Stimulated activated CD8-positive, alpha-beta memory T cell treated with anti-CD3 and anti-CD28 coated beads, Interleukin-15, amount 100 ng/mL, for 24 hours (primary cell): ENCODE measurements around the gene CLEC4E.
"Not testable (repeated sequence)": the region's sequence is repeated elsewhere in the genome, so short reads cannot be mapped to it uniquely, and the experiment has no call there.

Experiments
- DNase-seq: peaks from one replicate; pipeline ENCODE4 v3.0.0-alpha.2; 2020; ENCODE audit warnings: low read depth

CLEC4E gene

GRCh38 chr12:8537820-8538219 lies 2.9 kb downstream of the CLEC4E start:
- not testable (repeated sequence) for DNase-seq

DNA sequence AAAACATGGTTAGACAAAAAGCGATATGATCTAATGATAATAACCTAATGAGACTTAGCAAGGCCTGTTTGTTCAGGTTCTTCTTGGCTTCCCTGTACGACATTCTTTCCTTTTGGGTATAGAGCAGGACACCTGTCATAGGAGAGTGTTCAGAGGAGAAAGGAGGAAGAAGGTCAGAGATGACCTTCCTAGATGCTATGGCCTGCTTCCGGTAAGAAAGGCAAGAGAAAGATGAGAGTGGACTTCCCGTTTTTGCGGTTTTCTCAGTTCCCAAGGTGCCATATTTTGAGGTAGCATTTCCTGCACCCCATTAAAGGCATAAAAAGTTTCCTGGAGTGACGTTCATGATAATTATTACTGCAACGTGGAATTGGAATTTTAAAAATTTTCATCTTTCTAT lies 8.7 kb downstream of the CLEC4E start:
- no peak for DNase-seq

GRCh38 chr12:8527250-8528130 lies 13.2 kb downstream of the CLEC4E start:
- DNase-seq, result no peak

DNA sequence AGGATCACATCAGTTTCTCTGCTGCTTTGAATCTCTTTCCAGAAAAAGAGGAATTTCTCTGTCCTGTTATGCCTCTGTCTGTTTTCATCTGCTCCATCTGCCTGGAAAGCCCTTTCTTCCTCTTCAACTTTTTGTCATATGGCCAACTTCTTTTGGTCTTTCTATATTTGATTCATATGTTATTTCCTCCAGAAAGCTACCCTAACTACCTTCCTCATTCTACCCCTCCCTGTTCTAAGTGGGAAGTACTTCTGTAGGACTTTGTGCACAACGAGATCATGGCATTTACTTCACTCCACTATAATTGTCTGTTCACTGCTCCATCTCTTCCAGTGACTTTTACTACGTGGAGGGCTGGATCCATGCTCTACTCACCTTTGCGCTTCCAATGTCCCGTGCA lies 21.5 kb downstream of the CLEC4E start:
- no peak for DNase-seq

- DNase-seq, result no peak
Observed at GRCh38 chr12:8517971-8518370, 22.7 kb downstream of the CLEC4E start.

- no peak for DNase-seq
Observed at GRCh38 chr12:8513256-8513655, 27.4 kb downstream of the CLEC4E start, which contains the start of gene CLEC4D. TSS of gene CLEC4D (plus strand) at chr12:8513503. CDS start at chr12:8513733, 230 bp downstream.

- DNase-seq, result no peak
Observed at GRCh38 chr12:8508910-8509841, 31.5 kb downstream of the CLEC4E start.

DNA sequence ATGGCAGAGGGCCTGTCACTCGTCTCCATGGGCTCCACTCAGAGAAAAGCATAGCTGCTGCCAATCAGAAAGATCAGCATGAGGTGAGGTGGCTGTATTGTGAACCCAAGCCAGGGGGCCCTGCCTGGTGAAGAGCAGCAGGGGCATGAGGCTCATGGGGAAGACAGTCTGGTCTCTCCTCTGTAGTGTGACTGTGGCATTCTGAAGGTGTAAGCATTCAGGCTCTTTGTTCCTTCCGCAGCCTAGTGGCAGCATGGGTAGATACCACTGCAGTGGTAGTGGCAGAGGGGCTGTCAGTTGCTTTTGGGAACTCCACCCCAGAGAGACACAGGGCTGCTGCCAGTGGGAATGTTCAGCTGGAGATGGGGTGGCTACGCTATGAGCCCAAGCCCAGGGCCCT lies 32.5 kb downstream of the CLEC4E start:
- DNase-seq, result no peak

DNA sequence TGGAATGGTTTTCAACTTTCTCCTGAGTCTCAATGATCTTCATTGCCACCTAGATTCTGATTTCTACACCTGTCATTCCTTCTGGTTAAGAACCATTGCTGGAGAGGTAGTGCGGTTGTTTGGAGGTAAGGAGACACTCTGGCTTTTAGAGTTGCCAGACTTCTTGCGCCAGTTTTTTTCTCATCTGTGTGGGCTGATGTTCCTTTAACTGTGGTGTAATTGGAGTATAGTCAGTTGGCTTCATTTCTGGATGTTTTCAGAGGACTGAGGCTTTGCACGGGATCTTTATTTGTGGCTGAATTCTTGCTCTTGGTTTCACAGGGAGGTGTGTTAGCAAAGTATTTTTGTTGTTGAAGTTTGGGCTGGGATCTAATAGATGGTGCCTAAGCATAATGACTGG lies 33.1 kb downstream of the CLEC4E start:
- DNase-seq, result no peak

- no peak for DNase-seq
Observed at GRCh38 chr12:8504351-8504750, 36.4 kb downstream of the CLEC4E start.

- no peak for DNase-seq
Observed at GRCh38 chr12:8501720-8502119, 39.0 kb downstream of the CLEC4E start.

- DNase-seq, result no peak
Observed at GRCh38 chr12:8499616-8500015, 41.1 kb downstream of the CLEC4E start.

DNA sequence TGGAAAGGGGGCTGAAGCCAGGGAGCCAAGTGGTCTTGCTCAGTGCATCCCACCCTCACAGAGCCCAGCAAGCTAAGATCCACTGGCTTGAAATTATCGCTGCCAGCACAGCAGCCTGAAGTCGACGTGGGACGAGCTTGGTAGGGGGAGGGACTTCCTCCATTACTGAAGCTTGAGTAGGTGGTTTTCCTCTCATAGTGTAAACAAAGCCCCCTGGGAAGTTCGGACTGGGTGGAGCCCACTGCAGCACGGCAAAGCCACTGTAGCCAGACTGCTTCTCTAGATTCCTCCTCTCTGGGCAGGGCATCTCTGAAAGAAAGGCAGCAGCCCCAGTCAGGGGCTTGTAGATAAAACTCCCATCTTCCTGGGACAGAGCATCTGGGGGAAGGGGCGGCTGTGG lies 44.6 kb downstream of the CLEC4E start:
- DNase-seq, result not testable (repeated sequence)

DNA sequence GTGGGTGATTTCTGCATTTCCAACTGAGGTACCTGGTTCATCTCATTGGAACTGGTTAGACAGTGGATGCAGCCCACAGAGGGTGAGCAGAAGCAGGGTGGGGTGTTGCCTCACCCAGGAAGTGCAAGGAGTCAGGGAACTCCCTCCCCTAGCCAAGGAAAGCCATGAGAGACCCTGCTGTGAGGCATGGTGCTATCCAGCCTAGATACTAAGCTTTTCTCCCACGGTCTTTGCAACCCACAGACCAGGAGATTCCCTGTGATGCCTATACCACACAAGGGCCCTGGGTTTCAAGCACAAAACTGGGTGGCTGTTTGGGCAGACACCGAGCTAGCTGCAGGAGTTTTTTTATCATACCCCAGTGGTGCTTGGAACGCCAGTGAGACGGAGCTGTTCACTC lies 45.0 kb downstream of the CLEC4E start:
- not testable (repeated sequence) for DNase-seq

DNA sequence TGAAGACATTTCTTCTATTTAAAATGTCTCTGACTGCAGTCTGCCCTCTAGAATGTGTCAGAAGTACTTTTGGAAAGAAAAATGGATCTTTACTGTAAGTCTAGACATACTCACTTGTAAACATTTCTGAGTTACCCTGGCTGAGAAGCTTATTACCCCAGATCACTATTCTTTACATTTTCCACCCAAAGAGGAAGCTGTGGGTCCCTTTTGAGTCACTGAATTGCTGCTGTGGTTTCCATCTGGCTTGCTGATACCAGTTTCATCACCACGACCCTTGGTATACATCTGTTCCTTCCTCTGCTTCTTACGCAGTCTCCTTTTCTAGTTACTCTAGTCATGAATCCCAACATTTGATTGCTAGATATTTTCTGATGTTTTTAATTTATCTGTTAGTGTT lies 47.6 kb downstream of the CLEC4E start:
- DNase-seq, result no peak

DNA sequence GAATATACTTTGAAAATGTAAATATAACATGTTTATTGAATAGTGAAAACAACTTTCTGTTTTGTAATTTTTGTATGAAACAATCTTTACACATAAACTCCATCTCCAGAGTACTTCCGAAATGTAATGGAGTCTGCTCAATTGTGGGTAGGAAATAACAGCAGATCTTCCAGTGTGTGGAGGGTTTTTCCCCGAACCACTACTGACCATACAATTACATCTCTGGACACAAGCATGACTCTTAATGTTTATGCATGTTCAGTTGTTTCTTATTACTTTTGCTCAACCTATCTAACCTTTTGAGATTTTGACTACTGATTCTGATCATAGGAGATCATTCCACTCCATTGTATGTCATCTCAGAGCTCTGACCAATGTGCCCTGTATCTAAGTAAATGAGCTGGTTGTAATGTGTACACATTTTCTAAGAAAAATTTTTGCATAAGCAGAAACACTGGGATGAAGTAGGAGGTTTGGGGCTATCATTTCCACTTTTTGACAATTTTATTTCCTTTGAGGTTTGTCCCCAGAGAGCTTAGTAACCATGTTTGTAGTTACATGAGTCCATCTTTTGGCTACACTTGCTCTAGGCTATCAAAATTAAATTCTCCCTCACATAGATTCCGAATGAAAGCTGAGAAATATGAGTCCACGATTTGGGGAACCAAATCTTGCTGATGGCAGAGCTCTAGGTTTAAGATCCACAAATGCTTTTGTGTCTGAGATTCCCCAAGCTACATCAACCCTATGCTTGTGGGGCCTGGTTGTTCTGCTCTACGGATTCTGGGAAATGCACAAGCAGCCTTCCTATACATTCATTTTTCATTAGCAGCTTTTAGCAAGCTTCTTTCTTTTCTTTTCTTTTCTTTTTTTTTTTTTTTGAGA lies 48.8 kb downstream of the CLEC4E start:
- no peak for DNase-seq
